Renal pelvis (tissue), 4 donors: ENCODE measurements around the gene TMEM63A. TPM values are rescaled to one million over a fixed set of nuclear protein-coding genes. Genes with fewer than 3 reads are reported as not detected.
"Not testable (repeated sequence)": the region's sequence is repeated elsewhere in the genome, so short reads cannot be mapped to it uniquely, and the experiment has no call there.

ENCODE experiments used
- DNase-seq: peaks from one replicate; pipeline ENCODE4 v3.0.0-alpha.2; 2013
- polyA plus RNA-seq, 3 donors: library from polyadenylated mRNA; unstranded; fragments of 120-200 nt; gene quantifications; one replicate each; pipeline ENCODE4 v1.2.1, GENCODE V29; 2013; ENCODE audit not compliant: insufficient read length in 3 of 3

The TMEM63A gene
- polyA plus RNA-seq, 3 donors: 45.3 to 96.1 (median 89.7) TPM

DNA sequence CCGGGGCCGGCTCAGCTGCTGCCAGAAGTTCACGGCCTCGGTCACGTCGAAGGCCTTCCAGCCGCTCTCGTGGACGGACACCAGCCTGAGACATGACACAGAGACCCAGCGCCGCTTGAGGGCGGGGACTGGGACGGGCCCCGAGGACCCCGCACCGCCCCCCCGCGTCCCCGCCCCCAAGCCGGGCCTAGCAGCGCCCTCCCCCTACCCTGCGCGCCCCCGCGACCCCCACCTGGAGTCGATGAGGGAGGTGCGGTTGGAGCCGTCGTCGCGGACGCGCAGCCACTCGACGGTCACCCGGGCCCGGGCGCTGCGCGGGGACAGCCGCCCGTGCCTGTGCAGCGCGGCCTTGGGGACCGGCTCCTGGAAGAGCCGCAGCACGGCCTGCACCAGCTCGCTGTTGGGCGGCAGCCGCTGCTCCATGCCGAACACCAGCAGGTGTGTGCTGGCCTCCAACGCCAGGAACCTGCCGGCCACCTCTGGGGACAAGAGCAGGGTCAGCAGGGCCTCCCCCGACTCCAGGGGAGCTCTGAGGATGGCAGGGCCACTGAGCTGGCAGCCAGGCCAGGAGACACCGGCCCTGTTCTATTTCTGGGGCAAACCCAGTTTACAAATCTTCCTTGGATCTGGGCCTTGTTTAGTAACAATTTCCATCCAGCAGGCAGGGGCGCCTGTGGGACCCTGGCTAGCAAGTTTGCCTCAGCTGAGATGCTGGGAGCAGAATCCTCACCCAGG, 5.5 kb upstream of the TMEM63A start:
- not testable (repeated sequence) for DNase-seq

DNA sequence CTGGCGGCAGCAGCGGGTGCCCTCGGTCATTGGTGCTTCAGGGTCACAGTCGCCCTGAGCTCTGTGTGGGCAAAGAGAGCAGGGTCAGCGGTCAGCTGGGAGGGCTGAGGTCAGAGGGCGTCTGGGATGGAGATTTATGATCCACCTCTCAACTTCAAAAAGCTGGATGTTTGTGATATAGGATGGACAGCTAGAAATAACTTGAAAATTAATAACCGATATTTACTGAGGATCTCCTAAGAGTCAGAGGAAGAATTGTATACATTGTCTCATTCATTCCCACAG, 4.8 kb upstream of the TMEM63A start:
- DNase-seq: no peak

DNA sequence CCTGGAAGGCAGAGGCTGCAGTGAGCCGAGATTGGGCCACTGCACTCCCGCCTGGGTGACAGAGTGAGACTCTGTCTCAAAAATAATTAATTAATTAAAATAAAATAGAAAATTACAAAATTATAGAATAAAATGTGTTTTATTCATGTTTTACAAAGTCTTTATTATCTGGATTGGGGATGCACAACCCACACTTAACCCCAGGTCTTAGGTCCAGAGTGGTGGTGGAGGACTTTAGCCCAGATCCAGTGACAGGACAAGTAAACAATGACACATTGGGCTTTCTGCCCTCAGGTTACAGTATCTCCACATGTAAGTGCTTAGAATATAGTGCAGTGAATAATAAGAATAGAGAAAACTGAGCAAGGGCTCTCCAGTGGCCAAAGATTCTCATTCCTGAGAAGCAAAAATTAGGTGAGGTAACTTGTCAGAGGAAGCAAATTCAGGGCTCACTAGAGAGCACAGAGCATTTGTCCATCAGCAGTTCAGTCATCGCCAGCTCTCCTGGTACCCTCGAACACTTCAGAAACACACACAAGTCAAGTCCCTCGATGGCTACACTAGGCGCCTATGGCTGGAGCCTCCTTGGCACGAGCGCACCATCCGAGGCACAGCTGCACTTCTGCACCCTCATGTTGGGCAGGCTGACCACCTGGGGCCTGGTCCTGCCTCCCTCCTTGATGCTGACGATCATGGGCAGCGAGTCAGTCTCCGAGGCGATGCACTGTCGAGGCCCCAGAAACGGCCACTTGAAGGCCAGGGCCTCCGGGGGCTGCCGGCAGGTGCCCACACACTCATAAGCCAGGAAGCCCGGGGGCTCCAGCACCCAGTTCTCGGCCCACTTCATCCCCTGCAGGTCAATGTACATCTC, 4.2 kb upstream of the TMEM63A start:
- DNase-seq: no peak

DNA sequence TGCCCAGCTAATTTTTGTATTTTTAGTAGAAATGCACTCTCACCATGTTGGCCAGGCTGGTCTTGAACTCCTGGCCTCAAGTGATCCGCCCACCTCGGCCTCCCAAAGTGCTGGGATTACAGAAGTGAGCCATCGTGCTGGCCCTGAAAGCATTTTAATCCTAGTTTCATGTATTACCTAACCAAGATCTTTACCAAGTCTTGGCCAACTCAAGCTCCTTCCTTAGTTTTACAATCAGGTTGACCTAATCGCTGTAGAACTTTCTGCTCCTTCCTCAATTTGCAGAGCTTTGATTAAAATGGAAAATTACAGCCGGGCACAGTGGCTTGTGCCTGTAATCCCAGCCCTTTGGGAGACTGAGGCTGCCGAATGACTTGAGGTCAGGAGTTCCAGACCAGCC, 3.2 kb upstream of the TMEM63A start:
- DNase-seq: no peak

DNA sequence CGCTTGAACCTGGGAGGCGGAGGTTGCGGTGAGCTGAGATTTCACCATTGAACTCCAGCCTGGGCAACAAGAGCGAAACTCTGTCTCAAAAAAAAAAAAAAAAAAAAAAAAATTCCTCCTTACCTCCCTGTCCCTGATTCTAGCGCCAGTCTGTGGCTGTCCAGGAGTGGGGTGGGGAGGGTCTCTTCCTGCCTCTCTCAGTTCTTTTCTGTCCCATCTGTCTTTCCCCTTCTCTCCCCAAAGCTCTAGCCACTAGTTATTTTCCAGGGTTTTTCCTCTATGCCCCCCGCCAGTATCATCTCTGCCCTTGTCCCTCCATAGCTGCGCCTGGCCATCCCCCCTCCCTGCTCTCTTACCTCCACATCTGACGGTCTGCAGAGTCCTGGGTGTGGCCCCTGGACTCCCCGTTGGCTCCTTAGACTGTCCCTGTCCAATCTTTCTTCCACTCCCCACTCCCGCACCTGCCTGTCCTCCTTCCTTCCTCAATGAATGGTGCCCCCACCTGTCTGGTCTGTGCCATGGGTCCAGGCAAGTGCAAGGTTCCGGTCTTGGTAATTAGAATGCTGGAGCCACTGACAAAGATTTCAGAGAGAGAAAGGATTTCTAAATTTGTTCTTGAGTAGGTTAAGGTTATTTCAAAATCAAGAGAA, 1.6 kb upstream of the TMEM63A start:
- DNase-seq: no peak

DNA sequence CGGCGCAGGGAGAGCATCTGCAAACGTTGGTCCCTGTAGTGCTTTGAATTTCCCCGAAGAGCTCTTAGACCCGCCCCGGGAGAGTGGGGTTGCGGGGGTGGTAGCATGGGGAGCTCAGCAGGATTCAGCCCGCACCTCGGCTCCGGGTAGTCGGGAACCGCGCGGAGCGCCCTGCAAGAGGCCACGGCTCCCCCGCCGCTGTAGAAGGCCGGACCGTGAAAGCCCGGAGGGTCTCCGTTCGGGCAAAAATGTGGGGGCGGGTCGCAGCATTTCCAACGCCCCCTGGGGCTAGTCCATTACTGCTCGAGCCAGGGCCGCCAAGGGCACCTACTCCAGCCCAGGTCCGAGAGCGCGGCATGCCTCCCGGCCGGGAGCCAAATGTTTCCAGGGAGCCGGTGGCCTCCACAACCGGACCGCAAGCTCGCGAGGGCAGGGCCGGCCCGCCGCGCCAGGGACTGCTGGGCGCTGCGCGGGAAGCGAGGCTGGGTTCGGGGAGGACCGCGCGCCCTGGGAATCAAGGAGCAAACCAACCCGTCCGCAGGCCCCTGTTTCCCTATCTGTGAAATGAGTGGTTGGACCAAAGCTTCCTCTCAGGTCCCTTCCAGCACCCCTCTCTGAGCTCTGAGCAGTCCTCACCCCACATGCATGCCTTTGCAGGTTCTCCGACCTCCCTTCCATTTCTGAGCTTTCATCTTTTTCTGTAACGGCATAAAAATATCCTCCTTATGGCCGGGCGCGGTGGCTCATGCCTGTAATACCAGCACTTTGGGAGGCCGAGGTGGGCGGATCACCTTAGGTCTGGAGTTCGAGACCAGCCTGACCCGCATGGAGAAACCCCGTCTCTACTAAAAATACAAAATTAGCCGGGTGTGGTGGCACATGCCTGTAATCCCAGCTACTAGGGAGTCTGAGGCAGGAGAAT, 775 bp upstream of the TMEM63A start:
- DNase-seq: no peak

DNA sequence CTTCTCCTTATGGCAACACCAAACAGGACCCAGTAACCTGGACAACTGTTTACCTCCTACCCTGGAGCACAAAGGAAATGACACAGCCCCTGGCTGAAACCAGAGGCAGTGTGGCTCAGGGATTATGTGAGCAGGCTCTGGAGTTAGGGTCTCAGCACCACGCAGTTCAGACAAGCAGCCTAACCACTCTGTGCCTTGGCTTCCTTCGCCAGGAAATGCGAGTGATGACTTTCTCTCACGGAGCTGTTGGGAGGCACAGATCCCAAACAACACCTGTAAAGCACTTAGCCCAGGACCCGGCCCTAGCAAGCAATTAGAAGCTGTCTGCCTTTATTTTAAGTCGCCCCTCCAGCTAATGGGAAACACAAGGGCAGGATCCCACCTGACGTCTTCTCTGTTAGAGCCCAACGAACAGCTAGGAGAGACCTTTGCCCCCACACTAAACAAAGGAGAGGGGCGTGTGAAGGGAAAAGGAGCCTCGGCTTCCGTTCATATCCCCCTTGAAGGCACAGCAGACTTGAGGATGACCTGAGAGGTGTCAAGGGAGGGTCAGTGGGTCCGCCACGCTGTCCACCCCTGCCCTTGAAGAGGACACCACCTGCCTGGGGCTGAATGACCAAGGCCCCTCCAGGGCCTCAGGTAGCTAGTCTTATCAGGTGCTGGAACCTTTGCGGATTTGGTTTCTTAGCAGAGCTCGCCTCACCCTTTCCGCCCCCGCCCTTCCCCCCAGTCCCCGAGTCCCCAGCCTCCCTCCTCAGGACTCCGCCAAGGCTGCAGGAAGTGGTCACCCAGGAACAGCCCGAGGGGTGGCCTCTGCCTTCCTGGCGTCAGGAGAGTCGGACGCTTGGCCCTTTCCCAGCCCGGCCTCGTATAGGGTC, 860 bp downstream of the TMEM63A start:
- DNase-seq: no peak

DNA sequence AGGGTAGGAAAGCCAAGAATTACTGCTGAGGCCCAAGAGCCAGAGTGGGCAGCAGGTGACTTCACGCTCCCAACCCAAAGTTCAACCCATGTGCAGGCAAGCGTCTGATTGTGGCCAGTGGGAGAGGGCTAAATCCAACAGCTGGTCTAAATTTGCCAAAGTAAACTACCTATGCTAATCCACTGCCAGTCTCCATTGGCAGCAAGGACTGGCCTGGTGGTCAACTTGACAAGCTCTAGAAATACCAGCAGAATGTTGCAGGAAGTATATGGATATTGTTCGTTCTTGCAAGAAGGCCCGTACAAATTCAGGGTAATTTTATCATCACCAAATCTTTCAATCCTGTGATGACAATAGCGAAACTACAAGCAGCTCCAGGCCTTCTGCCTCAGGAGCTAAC, 1.5 kb downstream of the TMEM63A start:
- no peak for DNase-seq

DNA sequence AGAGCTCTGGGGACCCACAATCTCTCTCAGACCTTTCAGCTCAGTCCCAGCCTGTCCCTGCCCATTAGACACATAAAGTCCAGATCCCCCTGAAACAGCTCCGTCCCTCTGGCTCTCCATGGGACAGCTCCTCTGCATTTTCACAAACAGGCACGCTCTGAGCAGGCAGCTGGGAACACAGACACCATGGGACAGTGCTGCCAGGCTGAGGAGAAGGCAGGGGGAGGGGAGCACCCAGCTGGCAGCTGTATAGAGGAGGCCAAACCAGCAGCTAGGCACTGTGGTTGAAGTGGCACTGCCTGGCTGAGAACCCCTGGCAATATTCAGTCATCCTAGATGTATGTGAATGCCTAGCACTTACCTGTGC, 2.0 kb downstream of the TMEM63A start:
- DNase-seq: no peak

DNA sequence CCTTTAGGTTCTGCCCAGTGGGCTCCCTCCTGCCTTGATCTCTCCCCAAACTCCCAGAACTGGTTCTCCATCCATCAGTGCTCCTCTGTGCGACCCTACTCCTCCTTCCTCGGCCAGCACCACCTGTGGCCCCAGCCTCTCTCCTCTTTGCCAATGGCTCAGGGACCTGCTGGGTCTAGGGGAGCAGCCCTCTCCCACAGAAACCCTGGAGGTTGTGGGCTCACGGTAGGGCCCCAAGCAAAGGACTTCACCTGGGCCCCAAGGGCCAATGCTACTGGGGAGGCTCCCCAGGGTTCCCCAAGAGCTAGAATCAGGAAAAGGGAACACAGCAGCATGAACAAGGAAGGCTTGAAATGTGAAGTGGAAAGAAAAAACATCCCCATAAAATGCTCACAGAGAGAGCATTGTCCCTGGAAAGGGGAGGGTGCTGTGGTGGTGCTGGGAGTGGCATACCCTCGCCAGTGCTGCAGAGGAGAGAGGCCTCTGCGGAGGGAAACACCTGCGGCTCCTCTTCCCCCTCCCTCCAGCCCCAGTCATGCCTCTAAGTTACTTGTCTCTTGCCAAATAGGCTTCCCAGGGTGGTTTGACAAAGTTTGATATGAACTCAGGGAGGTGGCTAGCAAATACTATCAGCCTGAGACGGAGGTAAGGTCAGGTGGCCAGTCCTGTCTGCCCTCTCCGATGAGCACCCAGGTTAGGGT, 2.5 kb downstream of the TMEM63A start:
- DNase-seq: no peak

DNA sequence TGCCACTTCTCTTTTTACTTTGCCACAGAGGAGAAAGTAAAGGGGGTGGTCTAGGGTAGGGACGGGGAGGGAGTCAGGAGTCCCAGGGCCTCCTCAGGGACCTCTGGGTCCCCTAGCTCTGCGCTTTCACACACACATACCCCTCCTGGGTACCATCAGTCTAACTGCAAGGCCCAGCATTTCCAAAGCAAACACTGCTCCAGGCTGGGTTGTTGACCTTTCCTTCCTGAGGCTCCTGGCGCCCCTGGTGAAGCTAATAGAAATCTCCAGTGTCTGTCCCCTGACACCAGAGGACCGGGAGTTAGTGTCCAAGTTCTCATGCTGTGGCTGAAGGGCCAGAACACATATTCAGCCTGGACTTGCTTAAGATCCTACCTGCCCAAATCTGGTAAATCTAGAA, 3.9 kb downstream of the TMEM63A start:
- no peak for DNase-seq

DNA sequence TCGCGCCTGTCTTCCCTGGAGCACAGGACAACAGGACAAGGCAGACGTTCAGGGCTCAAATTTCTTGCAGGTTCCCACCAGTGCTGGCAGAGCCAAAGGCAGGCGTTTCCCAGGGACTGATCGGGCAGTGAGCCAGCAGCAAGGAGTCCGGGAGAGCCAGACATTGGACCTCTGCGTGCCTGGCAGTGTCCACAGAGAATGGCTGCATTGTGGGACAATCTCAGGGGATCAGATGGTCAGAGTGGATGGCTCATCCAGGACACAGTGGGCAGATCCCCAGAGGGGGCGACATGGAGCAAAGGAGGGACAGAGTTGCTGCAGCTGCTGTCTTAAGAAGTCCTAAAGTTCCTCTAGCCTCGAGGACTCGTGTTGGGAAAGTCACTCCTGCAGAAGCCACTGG, 4.6 kb downstream of the TMEM63A start:
- DNase-seq: no peak

DNA sequence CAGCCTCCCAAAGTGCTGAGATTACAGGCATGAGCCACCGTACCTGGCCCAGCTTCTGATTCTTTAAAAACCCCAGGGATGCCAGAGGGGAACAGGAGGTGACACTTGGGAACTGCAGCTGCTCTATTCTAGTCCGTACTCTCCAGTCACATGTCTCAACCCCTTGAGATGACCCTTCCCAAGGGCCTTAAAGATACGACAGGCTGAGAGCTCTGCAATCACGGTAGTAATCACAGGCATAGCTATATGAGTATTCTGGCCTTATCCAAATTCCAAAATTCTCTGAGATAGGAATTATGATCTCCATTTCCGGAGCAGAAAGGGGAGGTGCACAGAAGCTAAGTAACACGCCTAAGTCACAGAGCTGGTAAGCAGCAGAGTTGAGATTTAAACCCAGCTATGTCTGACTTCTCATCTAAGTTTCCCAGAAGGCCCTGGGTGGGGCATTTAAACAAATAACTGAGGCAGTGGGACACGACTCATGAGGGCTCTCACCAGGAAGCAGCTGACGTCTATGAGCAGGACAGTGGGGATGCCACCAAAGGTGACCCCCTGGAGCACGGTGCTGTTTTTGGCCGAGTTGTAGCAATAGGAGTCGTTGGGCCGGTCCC, 5.2 kb downstream of the TMEM63A start:
- no peak for DNase-seq

DNA sequence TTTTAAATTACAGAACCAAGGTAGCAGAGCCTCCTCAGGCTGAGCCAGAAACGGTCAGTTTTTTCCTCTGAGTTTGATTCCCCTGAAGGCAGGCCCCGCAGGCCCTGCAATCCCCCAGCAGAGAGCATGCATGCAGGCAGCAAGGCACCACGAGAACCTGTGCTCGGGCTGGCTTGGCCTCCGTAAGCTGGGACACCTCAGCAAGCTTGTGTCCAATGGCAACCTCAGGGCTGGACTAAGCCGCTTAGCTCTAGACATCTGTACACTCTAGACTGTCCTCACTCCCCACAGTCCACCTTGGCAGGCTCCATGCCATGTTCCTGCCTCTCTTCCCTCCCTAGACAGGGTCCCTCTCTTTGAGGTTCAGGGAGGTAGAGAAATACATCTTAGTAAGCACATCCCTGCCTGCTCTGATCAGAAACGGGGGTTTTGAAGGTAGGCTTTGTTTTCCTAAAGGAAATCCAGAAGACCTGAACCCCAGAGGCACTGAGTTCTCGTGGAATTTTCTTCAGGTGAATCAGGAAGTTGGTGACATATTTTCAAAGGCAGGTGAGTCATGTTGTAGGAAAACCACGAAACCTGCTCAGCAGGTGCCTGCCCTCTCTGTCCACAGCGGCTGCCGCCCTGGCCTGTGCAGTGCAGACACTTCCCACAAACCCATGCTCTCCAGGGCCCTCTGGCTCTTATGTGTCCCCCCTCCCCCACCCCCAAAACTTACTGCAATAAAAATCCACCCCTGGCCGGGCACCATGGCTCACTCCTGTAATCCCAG, 7.0 kb downstream of the TMEM63A start:
- no peak for DNase-seq

DNA sequence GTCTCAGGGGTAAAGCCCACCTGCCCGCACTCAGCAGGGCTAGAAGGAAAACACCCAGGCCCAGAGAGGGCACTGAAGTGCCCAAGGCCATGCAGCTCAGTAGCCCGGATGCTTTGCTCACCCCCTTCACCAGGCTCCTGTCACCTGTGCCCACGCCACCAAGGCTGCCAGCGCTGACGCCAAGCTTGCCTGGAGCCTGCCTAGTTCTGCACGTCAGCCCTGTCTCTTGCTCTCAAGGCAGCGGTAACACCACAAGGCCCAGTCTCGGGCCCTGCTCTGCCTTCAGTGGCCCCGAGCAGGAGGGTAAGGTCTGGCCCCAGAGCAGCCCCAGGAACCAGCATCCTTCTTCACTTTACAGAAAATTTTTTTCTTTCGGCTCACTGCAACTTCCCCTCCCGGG, 7.7 kb downstream of the TMEM63A start:
- no peak for DNase-seq

DNA sequence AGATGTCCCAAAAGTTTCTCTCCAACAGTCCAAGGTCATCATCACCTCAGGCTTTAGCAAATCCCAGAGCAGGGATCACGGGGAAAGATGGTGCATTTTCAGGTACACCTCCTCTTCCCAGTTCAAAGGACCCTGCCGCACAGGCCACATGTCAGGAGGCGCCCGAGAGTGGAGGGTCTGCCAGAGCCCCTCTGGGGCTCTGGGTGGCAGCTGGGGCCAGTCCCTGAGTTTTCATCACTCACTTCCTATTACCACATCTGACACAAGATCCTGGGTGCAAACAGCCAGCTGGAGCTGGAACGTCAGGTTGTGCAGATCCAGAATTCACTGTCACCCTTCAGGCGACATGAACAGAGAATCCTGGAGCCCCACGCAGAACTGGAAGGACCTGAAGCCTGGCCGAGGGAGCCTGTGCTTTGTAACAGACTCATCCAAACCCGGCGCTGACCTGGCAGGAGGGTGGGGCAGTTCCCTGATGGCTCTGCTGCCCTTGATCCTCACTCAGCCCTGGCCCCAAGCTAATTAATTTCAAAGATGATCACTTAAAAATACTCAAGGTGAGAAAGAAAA, 8.8 kb downstream of the TMEM63A start:
- DNase-seq: no peak

DNA sequence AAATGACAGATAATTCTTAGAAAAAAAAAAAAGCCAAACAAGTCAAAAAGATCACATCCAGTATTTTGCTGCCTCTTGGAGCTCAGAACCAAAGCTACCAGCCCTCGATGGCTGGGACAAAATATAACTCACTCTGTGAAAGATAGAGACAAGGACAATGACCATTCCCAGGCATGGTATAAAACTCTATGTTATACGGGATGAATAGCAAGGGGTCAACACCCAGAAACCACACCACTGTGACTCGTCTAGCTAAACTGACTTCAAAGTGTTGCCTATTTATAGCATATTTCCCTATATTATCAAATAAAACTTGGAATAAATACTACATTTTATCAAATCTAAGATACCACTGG, 10.1 kb downstream of the TMEM63A start:
- DNase-seq: no peak

DNA sequence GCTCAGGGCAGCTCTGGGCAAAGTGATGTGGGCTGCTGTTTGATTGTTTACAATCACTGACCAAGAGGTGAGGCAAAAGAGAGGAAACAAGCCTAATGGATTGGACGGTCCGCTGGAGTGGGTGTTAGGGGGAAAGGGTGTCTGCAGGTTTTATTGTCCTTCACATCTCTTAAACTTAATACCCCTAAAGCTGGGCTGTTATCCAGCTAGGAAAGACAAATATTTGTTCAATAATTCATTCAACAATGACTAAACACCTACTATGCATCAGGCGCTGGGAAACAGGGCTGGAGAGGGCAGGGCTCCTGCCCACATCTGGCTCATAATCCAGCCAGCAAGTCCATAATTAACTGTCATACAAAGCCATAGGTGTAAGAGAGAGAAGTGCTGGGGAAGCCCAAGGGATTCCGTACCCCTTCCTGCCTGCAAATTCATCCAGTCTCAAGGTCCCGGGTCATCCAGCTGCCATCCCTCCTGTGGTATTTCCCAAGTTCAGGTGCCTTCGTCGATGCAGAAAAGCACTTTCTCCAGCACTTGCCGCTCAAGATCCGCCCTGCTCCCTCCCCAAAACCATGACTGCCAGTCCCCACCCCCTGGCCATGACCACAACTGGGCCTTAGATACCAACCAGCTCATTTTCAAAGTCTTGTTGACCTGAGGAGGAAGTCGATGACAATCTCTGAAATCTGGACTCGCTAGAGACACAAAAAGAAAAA, 10.7 kb downstream of the TMEM63A start:
- DNase-seq: no peak
